GM13976 (cell line): ENCODE results near the gene SEC14L1.
A peak's percentile ranks its signal among the peaks of the same experiment; 100 is the strongest.

Experiments used
- DNase-seq: peaks from one replicate; pipeline ENCODE4 v3.0.0; 2012; ENCODE audit warnings: low spot score
- CTCF ChIP-seq: IDR thresholded peaks from 2 replicates; pipeline ENCODE4 v1.5.1; 2012; ENCODE audit warnings: borderline replicate concordance, mild to moderate bottlenecking; ENCODE audit not compliant: insufficient read depth; ENCODE audit errors: extremely low read depth, missing control alignments, control extremely low read depth
- in situ Hi-C: fragments of 300-500 bp; cut with MboI; formaldehyde crosslinking; loops from one replicate; pipeline ENCODE4 v1.12.0; 2022; ENCODE audit warnings: low sequenced_read_pairs, mixed read lengths, inconsistent platforms; ENCODE audit not compliant: unreplicated experiment

SEC14L1 gene

GRCh38 chr17:77177002-77177741 lies 36.4 kb downstream of the SEC14L1 start:
- DNase-seq: no peak
- no peak for TF ChIP-seq CTCF
- in situ Hi-C loops: no loop called here

GRCh38 chr17:77178050-77178449 lies 37.3 kb downstream of the SEC14L1 start:
- in situ Hi-C loops: no loop called here
- no peak for DNase-seq
- no peak for TF ChIP-seq CTCF

- DNase-seq: no peak
- no peak for TF ChIP-seq CTCF
- in situ Hi-C loops: no loop called here
These were observed 37.8 kb downstream of the SEC14L1 start for GRCh38 chr17:77178563-77178962.

- no peak for DNase-seq
- in situ Hi-C loops: no loop called here
- no peak for TF ChIP-seq CTCF
These were observed 40.0 kb downstream of the SEC14L1 start for GRCh38 chr17:77180503-77181357.

- DNase-seq: peak; percentile 55
- no peak for TF ChIP-seq CTCF
- in situ Hi-C loops: no loop called here
These were observed 41.7 kb downstream of the SEC14L1 start for GRCh38 chr17:77182205-77183172.

- no peak for DNase-seq
- in situ Hi-C loops: no loop called here
- TF ChIP-seq CTCF: no peak
These were observed 43.7 kb downstream of the SEC14L1 start for GRCh38 chr17:77184474-77184873.
